Testis (tissue), 2 donors: ENCODE results near the gene STYK1.

ENCODE experiments used
- POLR2A ChIP-seq: fragments of 450-650 bp; IDR thresholded peaks from one replicate; pipeline ENCODE4 v1.6.1; 2017; ENCODE audit warnings: antibody characterized with exemption, mild to moderate bottlenecking, moderate library complexity
- TF ChIP-seq, protein P1 (sequence below), 3 experiments: fragments of 450-650 bp in 2 of 3; fragments of 200-600 bp in 1 of 3; sonication (generic) in 1 of 3; IDR thresholded peaks; one replicate each; pipeline ENCODE4 v1.5.1; 2016 to 2019; ENCODE audit warnings: antibody characterized with exemption in 3 of 3, mild to moderate bottlenecking in 2 of 3, moderate library complexity in 1 of 3

DNA sequence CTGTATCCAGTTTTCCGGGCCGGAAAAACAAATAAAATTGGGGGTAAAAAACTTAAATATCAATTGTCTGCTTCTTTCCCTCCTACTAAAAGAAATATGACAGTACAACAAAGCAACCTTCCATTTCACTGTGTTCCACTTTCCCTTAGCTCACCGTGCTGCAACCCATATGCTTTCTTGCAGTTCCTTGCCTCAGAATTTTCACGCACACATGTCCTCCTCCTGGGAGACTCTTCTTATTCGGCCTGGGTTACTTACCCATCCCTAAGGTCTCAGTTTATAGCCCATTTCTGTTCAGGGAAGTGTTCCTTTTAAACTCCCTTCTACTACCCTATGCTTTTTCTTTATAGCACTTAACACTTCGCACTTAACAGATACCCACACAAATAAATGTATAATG is 56.0 kb downstream of the STYK1 start:
- TF ChIP-seq, protein P1, sequence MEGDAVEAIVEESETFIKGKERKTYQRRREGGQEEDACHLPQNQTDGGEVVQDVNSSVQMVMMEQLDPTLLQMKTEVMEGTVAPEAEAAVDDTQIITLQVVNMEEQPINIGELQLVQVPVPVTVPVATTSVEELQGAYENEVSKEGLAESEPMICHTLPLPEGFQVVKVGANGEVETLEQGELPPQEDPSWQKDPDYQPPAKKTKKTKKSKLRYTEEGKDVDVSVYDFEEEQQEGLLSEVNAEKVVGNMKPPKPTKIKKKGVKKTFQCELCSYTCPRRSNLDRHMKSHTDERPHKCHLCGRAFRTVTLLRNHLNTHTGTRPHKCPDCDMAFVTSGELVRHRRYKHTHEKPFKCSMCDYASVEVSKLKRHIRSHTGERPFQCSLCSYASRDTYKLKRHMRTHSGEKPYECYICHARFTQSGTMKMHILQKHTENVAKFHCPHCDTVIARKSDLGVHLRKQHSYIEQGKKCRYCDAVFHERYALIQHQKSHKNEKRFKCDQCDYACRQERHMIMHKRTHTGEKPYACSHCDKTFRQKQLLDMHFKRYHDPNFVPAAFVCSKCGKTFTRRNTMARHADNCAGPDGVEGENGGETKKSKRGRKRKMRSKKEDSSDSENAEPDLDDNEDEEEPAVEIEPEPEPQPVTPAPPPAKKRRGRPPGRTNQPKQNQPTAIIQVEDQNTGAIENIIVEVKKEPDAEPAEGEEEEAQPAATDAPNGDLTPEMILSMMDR (IDR thresholded peaks at IDR 0.05): no peak
- no peak for TF ChIP-seq POLR2A
